HG02840 (cell line): ENCODE results near the gene SDC1.

ENCODE experiments used
- ATAC-seq: cut with Tn5 transposase; IDR thresholded peaks from one replicate; pipeline ENCODE4 v1.9.1; 2021; ENCODE audit warnings: mild to moderate bottlenecking, moderate library complexity, moderate number of reproducible peaks; ENCODE audit not compliant: unreplicated experiment, low FRiP score

SDC1 gene

DNA sequence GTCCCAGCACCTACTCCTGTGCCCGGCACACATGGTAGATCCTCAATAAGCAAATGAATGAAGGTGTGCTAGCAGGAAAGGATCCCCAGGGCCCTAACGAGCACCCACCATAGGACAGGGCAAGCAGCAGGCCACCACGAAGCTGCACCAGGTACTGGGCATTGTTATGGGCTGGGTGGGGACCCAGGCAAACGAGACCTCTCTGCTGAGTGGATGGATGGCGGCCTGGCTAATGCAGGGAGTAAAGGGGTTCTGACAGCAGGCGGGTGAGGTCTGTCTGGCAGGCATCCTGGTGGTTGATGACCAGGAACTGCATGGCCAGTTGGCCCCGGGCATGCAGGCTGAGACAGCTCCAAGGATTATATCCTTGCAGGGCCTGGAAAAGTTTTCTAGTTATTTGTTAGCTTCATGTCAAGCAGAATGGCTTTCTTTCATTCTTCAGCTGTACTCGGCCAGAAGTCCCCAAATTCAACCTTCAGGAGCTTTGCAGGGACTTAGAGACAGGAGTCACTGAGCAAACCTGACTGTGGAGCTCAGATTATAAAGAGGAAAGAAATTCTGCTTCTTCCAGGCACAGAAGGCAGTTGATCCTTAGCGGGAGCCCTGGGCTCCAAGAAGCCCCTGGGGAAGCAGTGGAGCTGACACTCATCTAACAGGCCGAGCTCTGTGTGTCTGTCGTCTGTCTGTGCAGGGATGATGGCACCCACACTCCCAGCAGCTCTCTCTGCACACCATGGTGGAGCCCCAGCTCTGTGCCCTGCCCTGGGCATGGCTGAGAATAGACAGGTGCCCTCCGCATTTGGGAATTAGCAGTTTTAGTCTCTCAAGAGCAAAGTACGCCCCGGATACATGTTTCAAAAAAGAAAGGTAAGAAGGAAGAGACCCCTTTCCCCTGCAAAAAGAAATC is 51.2 kb downstream of the SDC1 start:
- no peak for ATAC-seq

DNA sequence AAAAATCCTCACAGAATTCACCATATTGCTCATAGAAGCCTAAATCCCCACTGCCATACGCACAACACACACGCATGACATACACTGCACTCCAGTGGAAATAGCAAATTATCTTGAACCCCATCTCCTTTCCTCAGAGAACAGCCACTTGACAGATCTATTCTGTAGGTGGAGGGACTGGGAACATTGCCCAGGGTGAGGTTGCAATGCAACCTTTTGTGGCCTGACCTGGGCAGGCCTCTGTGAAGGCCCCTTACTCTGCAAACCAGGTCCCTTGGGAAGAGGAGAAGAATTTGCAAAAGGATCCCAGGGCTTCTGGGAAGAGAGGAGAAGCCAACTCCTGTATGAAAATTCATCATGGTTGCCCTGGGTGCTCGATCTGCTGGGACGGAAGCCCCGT is 51.9 kb downstream of the SDC1 start:
- no peak for ATAC-seq

DNA sequence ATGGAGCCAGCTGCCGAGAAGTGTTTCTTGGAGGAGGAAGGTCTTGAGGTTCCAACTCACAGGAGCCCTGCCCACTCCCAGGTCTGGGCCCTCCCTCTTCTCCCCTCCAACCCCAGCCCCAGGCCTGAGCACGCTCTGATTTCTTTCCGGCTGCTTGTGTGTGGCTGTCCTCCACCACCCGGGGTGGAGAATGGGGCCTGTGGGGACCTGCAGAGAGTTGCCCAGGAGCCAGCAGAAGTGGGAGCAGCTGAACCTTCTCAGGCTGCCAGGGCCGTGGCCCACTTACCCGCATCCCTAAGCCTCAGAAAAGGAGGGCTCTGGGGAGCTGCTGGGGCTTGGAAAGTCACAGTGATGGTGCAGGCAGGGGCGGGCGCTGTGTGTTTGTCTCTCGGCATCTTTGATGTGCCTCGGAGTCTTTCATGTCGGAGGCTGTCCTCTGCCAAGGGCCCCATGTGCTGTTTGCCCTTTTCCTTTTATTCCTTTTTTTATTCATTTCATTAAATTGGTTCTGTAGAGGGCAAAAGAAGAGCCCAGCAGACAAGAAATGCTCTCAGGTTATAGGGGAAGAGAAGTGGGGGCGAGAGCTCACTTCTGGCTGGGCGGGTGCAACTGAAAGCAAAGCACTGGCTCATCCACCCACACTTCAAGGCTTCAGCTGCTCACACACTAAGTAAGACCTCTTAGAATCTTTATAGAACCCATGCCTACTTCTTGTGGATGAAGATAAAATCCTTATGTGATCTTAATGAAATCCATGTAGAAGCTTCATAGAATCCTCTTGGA is 52.5 kb downstream of the SDC1 start:
- ATAC-seq: no peak

DNA sequence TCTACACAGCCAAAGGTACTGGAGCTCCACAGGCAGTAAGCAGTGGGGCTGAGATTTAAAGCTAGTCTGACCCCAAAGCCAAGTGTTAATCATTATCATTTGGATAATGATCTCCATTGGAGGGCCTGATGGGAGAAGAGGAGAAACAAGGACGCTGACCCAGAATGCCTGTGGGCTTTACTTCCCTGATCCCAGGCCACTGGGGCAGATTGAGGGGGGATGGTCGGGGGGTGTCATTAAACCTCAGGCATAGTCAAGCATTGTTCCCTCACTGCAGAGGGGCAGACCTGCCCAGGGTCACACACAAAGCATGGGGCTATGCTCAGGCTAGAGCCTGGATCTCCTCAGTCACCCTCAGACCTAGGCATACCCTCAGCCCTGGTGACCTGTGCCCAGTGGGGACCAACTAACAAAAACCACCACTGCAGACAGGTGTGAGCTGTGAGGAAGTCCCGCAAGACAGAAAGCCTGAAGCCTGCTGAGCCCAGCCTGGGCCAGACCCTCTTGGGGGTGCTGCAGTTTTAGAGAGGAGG is 53.4 kb downstream of the SDC1 start:
- no peak for ATAC-seq

DNA sequence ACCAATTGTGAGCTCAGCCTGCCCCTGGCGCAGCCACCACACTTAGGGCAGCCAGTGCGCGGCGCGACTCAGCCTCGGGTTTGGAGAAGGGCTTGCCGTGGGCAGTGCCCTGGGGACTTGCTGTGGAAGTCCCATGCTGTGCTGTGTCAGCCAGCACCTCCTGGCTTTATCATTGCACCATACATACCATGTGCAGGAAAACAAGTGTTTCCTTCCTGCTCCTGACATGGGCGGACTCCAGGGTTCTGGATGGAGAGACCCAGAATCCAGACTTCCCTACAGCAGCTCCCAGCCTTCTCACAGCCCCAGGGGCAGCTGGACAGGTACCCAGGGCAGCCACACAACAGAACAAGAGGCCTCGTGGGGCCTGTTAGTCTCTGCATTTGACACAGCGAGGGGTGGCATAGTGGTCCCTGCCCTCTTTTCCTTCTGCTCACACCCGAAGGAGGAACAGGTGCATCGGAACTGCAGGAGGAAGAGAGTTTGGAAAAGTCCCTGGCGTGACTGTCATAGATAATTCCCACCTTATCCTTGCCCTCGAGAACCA is 54.2 kb downstream of the SDC1 start:
- no peak for ATAC-seq

DNA sequence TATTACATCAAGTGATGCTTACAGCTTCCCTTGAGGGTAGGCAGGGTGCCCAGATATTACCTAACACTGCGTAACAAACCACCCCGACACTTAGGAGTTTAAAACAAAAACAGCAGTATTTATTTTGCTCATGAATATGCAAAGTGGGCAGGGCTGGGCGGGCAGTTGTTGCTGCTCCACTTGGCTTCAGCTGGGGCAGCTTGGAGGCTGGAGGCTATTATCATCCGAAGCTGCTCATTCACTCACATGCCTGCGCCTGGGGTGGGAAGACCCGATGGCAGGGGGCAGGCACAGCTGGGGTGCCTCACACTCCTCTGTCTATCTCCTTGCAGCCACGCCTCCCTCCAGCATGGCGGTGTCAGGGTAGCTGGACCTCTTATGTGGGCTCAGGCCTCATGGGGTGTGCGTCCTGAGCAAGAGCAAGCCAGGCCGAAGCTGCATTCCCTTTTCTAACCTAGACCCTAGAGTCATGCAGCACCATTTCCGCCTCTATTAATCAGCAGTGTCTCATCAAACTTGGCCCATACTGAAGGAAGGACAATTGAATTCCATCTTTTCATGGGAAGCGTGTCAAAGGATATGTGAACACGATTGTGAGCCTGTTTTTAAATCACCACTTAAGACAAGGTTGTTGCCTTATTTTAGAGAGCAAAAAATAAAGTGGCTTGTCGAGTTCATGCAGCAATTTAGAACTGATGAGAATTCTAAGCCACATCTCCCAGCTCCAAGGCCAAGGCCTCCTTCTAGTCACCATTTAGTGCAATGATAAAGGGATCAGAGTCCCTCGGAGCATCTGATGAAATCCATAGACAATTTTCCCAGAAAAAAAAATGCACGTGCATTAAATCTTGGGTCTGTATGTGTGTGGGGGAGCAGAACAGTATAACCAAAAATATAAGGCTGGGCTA is 54.9 kb downstream of the SDC1 start:
- no peak for ATAC-seq

DNA sequence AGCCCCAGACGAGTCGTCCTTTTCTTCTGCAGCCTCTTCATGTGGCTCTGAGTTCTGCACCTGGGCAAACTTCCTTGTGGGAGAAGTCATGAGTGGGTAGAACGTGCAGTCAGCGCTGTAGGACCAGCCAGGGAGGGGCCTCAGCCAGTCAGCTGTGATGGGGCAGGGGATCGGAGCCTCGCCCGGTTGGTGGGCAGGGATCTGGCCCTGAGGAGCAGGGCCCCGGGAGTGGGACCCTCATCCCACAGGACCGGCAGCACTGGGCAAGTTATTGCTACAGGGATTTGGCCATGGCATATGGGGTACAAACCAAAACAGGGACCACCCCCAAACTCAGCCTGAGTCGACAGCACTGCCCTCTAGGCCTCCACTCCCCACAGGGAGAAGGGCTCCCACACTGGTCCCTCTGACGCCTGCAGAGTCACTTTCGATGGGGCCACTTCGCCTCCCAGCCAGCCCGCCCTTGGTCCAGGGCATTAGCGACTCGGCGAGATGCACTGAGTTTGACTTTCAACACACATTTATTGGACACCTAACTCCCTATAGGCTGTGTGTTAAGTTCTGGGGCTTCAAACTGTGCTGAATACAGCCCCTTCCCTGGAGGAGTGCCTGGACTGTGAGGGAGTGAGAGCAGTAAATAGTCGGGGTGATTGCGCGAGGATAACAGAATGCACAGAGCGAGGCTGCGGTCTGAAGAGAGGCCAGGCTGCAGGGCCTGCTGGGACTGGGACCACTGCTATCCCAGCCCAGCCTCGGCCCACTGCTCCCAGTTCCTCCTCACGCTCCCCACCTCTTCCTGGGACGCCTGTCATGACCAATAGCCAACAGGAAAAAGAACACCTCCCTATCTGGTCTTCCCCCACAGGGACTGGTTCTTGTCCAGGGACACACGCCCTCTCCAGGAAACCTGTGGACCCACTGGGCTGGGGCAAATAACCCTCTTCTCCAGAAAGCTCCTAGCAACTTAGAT is 55.9 kb downstream of the SDC1 start:
- ATAC-seq: no peak

DNA sequence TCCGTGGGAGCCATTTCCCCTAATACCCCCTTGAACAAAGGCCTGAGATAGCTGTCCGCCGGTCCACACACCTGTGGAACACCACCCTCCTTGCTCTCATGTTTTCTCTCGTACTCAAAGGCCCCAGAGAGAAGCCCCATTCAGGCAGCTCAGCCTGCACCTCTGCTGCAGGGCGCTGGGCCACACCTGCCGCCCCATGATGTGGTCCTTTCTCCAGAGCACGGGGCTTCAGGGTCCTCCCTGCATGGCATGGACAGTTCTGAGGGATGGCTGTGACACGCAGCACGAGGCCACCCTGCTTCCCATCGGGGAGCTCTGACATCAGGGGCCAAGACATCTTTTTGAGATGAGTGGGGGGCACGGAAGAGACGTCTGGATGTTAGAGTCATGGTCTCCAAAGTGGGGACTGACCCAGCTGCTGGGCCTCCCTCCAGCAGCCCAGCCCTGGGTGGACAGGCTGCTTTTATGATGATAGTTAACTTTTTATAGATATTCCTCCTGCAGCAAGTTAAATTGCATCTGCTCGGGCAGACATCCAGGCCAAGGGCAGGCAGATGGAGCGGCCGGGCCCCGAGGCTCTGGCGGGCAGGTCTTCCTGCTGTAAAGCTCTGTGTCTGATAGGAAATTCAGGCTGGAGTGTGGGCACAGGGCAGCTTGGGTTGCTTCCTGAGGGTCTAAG is 56.7 kb downstream of the SDC1 start:
- no peak for ATAC-seq

DNA sequence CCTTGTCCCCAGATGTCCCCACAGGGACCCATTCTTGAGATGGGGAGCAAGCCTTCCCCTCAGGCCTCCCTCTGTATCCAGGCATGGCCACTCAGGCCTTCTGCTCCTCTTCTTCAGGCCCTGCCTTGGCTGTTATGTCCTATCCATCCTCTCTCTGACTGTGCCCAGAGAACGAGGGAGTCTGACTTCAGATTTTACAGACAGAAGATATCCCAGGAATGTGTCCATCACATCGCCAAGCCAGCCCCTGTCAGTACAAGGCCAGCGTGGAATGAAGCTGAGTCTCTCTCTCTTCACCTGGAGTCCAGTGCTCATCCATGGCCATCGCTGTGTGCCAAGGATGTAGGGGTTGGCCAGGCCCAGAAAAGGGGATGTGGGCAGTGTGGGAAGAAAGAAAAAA is 57.6 kb downstream of the SDC1 start:
- no peak for ATAC-seq

DNA sequence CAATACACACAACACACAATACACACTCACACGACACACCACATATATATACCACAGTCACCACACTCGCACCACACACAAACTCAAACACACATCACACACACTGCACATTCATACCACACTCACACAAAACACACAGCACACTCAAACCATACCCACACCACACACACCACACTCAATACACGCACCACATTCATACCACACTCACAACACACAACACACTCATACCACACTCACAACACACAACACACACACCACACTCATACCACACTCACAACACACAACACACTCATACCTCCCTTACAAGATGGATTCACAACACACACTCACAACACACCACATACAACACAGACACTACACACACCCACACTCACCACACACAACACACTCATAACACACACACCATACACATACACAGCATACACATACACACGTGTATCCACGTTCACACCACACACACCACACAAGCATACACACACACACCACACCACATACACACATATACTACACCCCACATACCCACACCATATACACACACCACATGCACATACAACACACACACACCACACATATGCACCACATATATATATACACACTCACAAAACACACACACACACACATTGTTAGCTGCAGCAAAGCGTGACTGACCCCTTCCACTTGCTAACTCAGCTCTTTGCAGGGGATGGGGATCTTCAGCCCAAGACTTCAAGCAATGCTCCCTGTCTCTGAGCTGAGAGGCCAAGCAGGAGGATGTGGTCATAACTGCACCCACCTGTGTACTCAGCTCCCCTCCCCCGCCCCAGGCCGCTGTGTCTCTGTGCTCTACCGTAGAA is 59.0 kb downstream of the SDC1 start:
- ATAC-seq: no peak

DNA sequence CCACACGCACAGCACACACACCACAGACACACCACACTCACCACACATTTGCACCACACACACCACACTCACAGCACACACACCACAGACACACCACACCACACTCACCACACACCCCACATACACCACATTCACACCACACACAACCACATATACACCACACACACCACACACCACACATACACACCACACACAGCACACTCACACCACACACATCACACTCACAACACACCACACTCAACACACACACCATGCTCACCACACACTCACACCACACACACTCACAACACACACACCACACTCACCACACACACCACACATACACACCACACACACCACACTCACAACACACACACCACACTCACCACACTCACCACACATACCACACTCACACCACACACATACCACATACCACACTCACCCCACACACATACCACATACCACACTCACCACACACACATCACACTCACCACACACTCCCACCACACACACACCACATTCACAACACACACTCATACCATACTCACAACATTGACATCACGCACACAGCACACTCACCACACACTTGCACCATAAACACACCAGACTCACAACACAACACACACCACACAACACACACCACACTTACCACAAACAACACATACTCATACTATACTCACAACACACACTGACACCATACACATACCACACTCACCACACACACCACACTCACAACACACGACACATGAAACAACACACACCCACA is 60.0 kb downstream of the SDC1 start:
- no peak for ATAC-seq

DNA sequence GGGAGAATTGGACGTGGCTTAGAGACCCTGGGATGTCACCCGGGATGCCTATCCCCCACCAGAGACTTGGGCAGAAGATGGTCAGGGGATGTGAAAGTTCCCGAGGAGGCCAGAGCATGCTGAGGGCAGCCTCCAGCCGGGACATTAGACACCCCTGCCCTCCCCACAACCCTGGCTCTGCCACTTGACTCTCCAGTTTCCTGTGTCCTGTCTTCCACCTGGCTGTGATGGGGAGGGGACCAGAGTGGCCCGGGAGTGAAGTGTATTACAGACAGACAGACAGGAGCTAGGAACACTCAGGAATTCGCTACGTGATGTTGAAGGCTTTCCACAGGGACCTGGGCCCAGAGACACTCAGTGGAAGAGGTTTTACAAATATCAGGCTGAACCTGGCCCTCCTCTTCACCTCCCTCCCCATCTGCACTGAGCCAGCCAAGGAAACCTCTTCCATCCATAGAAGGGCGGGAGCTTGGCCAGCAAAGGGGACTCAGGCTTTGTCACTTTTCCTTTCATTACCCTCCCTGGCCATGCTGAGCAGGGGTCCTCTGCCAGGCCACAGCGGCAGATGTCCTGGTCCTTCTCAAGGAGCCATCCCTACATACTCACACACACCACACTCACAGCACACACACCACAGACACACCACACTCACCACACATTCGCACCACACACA is 60.7 kb downstream of the SDC1 start:
- ATAC-seq: no peak

DNA sequence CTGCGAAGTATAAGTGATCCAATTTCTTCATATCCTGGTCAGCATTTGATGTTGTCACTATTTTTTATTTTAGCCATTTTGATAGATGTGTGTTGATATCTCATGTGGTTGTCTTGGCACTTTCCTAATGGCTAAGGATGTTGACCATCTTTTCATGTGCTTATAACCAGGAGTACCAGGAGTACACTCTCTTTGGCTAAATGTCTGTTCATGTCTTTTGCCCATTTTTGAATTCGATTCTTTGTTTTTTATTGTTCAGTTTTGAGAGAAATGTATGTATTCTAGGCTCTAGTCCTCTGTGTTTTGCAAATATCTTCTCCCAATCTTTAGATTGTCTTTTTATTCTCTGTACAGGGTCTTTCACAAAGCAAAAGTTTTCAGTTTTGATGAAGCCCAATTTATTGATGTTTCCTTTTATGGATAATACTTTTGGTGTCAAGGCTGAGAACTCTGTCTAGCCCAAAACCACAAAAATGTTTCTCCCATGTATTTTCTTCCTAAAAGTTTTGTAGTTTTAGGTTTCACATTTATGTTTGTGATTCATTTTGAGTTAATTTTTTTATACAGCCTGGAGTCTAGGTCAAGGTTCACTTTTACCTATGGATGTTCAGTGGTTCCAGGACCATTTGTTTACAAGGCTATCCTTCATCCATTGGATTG is 65.4 kb downstream of the SDC1 start:
- ATAC-seq: no peak

DNA sequence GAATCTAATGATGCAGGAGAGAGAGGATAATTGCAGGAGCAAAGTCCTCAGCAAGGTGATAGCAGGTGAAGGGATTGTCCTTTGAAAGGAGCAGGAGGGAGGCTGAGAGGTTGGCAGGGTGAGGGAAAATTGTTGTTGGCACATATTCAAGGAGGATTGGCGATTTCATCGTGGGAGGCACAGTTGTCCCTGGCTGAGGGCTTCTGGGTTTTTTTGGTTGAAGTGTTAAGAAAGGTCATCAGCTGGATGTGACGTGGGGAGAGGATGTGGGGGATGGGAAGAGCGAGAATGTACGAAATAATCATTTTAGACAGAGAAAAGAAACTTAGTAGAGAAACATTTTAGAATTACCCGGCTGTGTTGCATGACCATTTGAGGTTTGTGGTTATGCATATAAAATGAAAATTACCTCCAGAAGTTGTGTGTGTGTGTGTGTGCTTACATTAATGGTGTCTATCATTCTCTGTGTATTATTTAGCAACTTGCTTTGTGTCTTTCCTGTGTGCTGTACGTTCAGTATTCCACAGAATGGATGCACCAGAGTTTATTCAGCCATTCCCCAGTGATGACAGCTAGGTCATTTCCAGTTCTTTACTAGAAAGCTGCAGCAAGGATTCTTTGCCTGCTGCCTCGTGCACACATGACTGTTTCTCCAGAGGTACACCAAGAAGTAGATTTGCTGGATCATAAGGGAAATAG is 67.6 kb downstream of the SDC1 start:
- ATAC-seq: no peak

DNA sequence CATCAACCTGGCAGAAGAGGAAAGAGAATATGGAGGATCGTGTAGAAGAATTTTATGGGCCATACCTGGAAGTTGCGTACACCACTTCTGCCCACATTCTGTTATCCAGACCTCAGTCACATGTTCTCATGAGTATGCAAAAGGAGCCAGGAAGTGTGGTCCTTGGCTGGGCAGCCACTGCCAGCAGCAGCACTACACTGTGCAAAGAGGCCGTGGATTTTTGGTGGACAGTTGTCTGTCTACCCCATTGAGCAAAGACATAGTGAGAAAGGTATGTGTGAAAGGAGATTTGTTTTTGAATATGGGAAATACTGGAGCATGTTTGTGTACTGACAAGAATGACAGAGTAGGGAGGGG is 68.1 kb downstream of the SDC1 start:
- ATAC-seq: no peak
